Esophagus muscularis mucosa (tissue), 3 donors: Measurements from ENCODE around the gene ETV3L.

Source experiments
- POLR2A ChIP-seq: fragments of 450-650 bp; IDR thresholded peaks from one replicate; pipeline ENCODE4 v1.6.1; 2017; ENCODE audit warnings: antibody characterized with exemption, moderate library complexity, mild to moderate bottlenecking, low read depth
- POLR2AphosphoS5 ChIP-seq, 2 donors: sonication (generic); formaldehyde crosslinking; IDR thresholded peaks; one replicate each; pipeline ENCODE4 v1.6.1; 2017; ENCODE audit warnings: antibody characterized with exemption in 2 of 2
- TF ChIP-seq, protein P1 (sequence below), 3 experiments: fragments of 200-600 bp in 2 of 3; fragments of 450-650 bp in 1 of 3; sonication (generic) in 2 of 3; IDR thresholded peaks; one replicate each; pipeline ENCODE4 v1.5.1; 2017 to 2019; ENCODE audit warnings: antibody characterized with exemption in 3 of 3, mild to moderate bottlenecking in 2 of 3, moderate library complexity in 1 of 3

GRCh38 chr1:157135646-157136045 lies 36.0 kb upstream of the ETV3L start:
- TF ChIP-seq, protein P1, sequence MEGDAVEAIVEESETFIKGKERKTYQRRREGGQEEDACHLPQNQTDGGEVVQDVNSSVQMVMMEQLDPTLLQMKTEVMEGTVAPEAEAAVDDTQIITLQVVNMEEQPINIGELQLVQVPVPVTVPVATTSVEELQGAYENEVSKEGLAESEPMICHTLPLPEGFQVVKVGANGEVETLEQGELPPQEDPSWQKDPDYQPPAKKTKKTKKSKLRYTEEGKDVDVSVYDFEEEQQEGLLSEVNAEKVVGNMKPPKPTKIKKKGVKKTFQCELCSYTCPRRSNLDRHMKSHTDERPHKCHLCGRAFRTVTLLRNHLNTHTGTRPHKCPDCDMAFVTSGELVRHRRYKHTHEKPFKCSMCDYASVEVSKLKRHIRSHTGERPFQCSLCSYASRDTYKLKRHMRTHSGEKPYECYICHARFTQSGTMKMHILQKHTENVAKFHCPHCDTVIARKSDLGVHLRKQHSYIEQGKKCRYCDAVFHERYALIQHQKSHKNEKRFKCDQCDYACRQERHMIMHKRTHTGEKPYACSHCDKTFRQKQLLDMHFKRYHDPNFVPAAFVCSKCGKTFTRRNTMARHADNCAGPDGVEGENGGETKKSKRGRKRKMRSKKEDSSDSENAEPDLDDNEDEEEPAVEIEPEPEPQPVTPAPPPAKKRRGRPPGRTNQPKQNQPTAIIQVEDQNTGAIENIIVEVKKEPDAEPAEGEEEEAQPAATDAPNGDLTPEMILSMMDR (IDR thresholded peaks at IDR 0.05): no peak
- TF ChIP-seq POLR2A: no peak
- no peak for TF ChIP-seq POLR2AphosphoS5 (IDR thresholded peaks at IDR 0.05)
